ENCODE measurements around the gene SPNS2. TPM values are rescaled to one million over a fixed set of nuclear protein-coding genes. Genes with fewer than 3 reads are reported as not detected.

SPNS2 gene
- total RNA-seq, 1 donor from 2014 or later: 187 TPM

DNA sequence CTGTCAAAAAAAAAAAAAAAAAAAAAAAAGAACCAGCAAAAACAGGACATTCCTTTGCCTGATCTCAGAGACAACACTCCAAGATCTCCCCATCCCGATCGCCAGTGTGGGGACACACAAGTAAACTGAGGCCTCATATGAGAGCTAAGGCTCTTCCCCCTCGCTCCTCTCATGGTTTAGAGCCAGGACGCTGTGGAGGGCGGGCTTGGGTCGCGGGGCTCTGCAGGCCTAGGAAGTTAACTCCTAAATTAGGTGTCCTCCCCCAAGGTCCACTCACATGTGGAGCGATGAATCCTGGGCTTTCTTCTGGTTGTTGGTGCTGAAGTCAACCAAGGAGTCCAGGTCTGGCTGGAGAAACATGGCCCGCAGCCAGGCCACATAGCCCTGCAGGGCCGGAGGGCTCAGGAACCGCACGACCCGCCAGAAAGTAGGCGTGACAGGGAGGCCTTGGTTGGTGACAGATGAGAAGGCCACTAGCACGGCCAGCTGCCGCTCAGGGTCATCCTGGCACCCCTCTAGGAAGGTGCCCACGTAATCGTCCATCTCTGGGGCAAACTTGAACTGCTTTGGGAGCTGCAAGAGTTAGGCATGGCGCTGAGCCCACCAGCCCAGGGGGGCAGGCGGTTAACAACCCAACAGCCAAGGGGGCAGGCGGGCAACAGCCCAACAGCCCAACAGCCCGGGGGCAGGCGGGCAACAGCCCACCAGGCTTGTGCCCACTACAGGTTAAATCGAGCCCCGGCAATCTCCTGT, 51.3 kb downstream of the SPNS2 start:
- TF ChIP-seq, protein P1, sequence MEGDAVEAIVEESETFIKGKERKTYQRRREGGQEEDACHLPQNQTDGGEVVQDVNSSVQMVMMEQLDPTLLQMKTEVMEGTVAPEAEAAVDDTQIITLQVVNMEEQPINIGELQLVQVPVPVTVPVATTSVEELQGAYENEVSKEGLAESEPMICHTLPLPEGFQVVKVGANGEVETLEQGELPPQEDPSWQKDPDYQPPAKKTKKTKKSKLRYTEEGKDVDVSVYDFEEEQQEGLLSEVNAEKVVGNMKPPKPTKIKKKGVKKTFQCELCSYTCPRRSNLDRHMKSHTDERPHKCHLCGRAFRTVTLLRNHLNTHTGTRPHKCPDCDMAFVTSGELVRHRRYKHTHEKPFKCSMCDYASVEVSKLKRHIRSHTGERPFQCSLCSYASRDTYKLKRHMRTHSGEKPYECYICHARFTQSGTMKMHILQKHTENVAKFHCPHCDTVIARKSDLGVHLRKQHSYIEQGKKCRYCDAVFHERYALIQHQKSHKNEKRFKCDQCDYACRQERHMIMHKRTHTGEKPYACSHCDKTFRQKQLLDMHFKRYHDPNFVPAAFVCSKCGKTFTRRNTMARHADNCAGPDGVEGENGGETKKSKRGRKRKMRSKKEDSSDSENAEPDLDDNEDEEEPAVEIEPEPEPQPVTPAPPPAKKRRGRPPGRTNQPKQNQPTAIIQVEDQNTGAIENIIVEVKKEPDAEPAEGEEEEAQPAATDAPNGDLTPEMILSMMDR (IDR thresholded peaks at IDR 0.05; ENCODE audit: unreplicated experiment): no peak
- Mint-ChIP-seq H3K36me3 (ENCODE audit: low read depth, unreplicated experiment) (peaks cover 4% of the 10 kb centered on the region), H3K9me3 (ENCODE audit: unreplicated experiment) (no peaks in the 10 kb centered on the region), H3K27me3 (ENCODE audit: unreplicated experiment) (peaks cover 25% of the 10 kb centered on the region), H3K4me3 (ENCODE audit: unreplicated experiment) (no peak overlapping the region), H3K27ac (ENCODE audit: unreplicated experiment) (no peak overlapping the region), H3K4me1 (ENCODE audit: unreplicated experiment) (peaks cover 14% of the 10 kb centered on the region)
- no peak for DNase-seq (ENCODE audit: low spot score)

DNA sequence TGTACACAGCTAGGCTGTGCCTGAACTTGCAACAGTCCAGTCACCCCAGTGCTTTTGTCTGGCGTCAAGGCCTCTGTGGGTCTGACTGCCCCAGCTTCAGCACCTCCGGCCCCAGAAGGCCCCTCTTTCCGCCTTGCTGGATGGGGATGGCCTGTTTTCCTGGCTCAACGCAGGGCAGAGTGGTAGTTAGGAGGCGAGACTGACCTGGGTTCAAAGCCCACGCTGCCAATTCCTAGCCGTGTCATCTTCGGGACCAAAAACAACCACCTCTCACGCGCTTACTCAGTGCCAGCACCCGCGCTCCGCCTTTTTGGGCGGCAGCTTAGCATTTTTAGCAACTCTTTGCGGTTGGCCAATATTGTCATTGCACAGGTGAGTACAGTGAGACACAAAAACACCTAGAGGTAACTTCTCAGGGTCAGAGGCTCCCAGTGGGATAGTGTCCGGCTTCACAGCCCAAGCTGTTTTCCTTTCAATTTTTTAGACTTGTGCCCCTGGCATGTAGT, 51.9 kb downstream of the SPNS2 start:
- peak overlapping the region; percentile 79 for H3K4me3 Mint-ChIP-seq (ENCODE audit: unreplicated experiment)
- no peaks in the 10 kb centered on the region for H3K9me3 Mint-ChIP-seq (ENCODE audit: unreplicated experiment)
- no peak for DNase-seq (ENCODE audit: low spot score)
- peaks cover 16% of the 10 kb centered on the region for H3K4me1 Mint-ChIP-seq (ENCODE audit: unreplicated experiment)
- peaks cover 4% of the 10 kb centered on the region for H3K36me3 Mint-ChIP-seq (ENCODE audit: low read depth, unreplicated experiment)
- no peak overlapping the region for H3K27ac Mint-ChIP-seq (ENCODE audit: unreplicated experiment)
- H3K27me3 Mint-ChIP-seq (ENCODE audit: unreplicated experiment): peaks cover 23% of the 10 kb centered on the region
- TF ChIP-seq, protein P1 (IDR thresholded peaks at IDR 0.05; ENCODE audit: unreplicated experiment): no peak

DNA sequence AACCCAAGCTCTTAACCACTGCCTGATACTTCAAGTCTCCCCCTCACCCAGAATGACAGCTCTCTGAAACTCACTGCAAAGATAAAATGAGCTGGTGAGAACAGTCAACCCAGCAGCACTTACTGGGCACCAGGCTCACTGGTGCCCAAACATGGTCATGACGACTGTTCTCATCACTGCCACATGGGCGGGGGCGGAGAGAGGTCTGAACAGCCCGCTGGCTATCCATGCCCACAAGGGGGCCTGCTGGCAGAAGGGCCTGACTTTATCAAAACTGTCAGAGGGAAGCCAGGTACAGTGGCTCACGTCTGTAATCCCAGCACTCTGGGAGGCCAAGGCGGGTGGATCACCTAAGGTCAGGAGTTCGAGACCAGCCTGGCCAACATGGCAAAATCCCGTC, 52.5 kb downstream of the SPNS2 start:
- Mint-ChIP-seq H3K9me3 (ENCODE audit: unreplicated experiment) (no peaks in the 10 kb centered on the region), H3K27ac (ENCODE audit: unreplicated experiment) (no peak overlapping the region), H3K4me1 (ENCODE audit: unreplicated experiment) (peaks cover 22% of the 10 kb centered on the region), H3K27me3 (ENCODE audit: unreplicated experiment) (peaks cover 21% of the 10 kb centered on the region), H3K36me3 (ENCODE audit: low read depth, unreplicated experiment) (peaks cover 4% of the 10 kb centered on the region), H3K4me3 (ENCODE audit: unreplicated experiment) (peak overlapping the region; percentile 79)
- DNase-seq (ENCODE audit: low spot score): peak; percentile 24
- TF ChIP-seq, protein P1 (IDR thresholded peaks at IDR 0.05; ENCODE audit: unreplicated experiment): peak; percentile 24

DNA sequence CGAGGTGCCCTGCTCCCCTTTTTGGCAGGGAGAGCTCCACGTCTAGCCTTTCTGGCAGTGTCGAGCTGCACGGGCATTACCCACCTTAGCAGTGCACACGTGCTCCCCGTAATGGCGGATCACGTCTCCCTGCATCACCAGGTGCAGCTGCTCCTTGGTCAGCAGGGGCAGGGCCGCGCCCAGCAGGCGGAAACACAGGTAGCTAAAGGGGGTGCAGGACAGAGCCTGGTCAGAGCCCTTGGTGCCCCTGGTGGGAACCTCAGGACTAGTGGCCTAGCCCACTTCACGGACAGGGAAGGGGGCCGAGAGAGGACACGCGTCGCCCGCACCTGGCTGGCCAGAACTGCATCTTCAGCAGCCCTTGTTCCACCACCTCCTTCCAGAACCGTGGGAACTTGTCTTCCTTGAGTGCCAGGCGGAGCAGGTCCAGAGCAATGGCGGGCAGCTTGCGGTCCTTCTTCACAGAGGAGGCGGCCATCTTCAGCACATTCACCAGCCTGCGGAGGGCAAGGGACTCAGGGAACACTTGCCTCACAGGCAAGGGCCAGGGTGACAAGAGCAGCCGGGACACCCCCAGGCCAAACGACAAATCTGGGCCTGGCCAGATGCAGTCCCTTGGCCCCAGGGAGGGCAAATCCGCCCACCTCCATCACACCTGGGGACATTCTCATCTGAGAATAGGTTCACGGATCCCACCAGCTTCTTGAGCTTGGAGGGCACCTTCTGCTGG, 53.3 kb downstream of the SPNS2 start:
- Mint-ChIP-seq H3K4me3 (ENCODE audit: unreplicated experiment) (no peak overlapping the region), H3K27me3 (ENCODE audit: unreplicated experiment) (peaks cover 16% of the 10 kb centered on the region), H3K36me3 (ENCODE audit: low read depth, unreplicated experiment) (peaks cover 4% of the 10 kb centered on the region), H3K4me1 (ENCODE audit: unreplicated experiment) (peaks cover 28% of the 10 kb centered on the region), H3K27ac (ENCODE audit: unreplicated experiment) (no peak overlapping the region), H3K9me3 (ENCODE audit: unreplicated experiment) (no peaks in the 10 kb centered on the region)
- DNase-seq (ENCODE audit: low spot score): no peak
- TF ChIP-seq, protein P1 (IDR thresholded peaks at IDR 0.05; ENCODE audit: unreplicated experiment): no peak

DNA sequence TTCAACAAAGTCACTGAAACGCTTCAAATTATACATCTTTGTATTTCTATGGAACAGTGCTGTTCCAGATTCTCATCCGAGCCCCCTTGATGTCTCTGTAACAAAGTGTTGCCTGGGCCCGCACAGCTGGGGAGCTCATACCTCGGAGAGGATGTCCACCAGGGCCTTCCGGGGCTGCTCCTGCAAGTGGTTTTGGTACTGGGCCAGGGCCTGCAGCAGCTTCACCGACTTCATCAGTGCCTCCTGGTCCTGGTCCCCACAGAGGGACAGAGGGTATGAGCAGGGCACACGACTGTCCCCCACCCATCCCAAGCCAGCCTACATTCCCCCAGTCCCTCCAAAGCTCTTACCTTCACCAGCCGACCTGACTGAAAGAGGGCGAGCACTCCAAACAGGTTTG, 55.0 kb downstream of the SPNS2 start:
- TF ChIP-seq, protein P1 (IDR thresholded peaks at IDR 0.05; ENCODE audit: unreplicated experiment): no peak

More for the DNA sequence above, 55.0 kb downstream of the SPNS2 start:
- no peak overlapping the region for H3K27ac Mint-ChIP-seq (ENCODE audit: unreplicated experiment)
- peaks cover 10% of the 10 kb centered on the region for H3K27me3 Mint-ChIP-seq (ENCODE audit: unreplicated experiment)
- H3K4me3 Mint-ChIP-seq (ENCODE audit: unreplicated experiment): peak overlapping the region; percentile 56
- H3K4me1 Mint-ChIP-seq (ENCODE audit: unreplicated experiment): peaks cover 28% of the 10 kb centered on the region
- no peaks in the 10 kb centered on the region for H3K9me3 Mint-ChIP-seq (ENCODE audit: unreplicated experiment)
- H3K36me3 Mint-ChIP-seq (ENCODE audit: low read depth, unreplicated experiment): peaks cover 4% of the 10 kb centered on the region
- DNase-seq (ENCODE audit: low spot score): no peak
